ENCODE results near the gene MDK.

GRCh38 chr11:46377831-46378230, 3.6 kb upstream of the MDK start:
- TF ChIP-seq EP300 (IDR thresholded peaks at IDR 0.05; ENCODE audit: low read depth): no peak
- no peak for TF ChIP-seq CTCF (IDR thresholded peaks at IDR 0.05)

Measured in transverse colon (tissue), 3 donors.